ENCODE data around the gene G6PD.

- no peak for TF ChIP-seq HMGXB4 (CRISPR knock-in tag; IDR thresholded peaks at IDR 0.05; ENCODE audit: borderline replicate concordance)
- TF ChIP-seq SREBF2 (IDR thresholded peaks at IDR 0.05), result no peak
- TF ChIP-seq CTCF (IDR thresholded peaks at IDR 0.05), result no peak
- no peak for TF ChIP-seq SMC3 (IDR thresholded peaks at IDR 0.05)
- no peak for TF ChIP-seq RCOR1 (IDR thresholded peaks at IDR 0.05; ENCODE audit: low read depth, low read length)
- peak; percentile 28 for TF ChIP-seq POLR2A (IDR thresholded peaks at IDR 0.05; ENCODE audit: low read length)
- TF ChIP-seq JUN (IDR thresholded peaks at IDR 0.05), result peak in 1 of 2 experiments; percentile 21; a peak in 3 of 5 replicates
- TF ChIP-seq TP53 (CRISPR knock-in tag; IDR thresholded peaks at IDR 0.05), result no peak
- no peak for TF ChIP-seq PHF8 (IDR thresholded peaks at IDR 0.05; ENCODE audit: borderline replicate concordance, low read depth)
- TF ChIP-seq EHF (CRISPR knock-in tag; IDR thresholded peaks at IDR 0.05), result no peak; the same call in 1 of the 2 replicates
- TF ChIP-seq HOXA7 (CRISPR knock-in tag; IDR thresholded peaks at IDR 0.05), result peak; percentile 73; the same call in 1 of the 2 replicates
- no peak for TF ChIP-seq EP300 (IDR thresholded peaks at IDR 0.05)
Measured at GRCh38 chrX:154542723-154543424, 3.8 kb downstream of the G6PD start.

Data from A549 (cell line).